Peyer's patch (tissue), 4 donors: ENCODE results near the gene FBXW5. TPM values are rescaled to one million over a fixed set of nuclear protein-coding genes. Genes with fewer than 3 reads are reported as not detected.

Experiments used
- DNase-seq, 3 donors: peaks; one replicate each; pipeline ENCODE4 v3.0.0-alpha.2; 2017 to 2019
- H3K27ac ChIP-seq, 4 donors: fragments of 200-600 bp; sonication (generic); one replicate each; pipeline ENCODE4 v1.5.1; 2016 to 2019
- H3K27me3 ChIP-seq, 2 donors: fragments of 200-600 bp; sonication (generic); one replicate each; pipeline ENCODE4 v1.5.1; 2019
- H3K36me3 ChIP-seq, 3 donors: fragments of 200-600 bp; sonication (generic); one replicate each; pipeline ENCODE4 v1.5.1; 2016 to 2019
- H3K4me1 ChIP-seq, 4 donors: fragments of 200-600 bp; sonication (generic); one replicate each; pipeline ENCODE4 v1.5.1; 2016 to 2019
- H3K4me3 ChIP-seq, 4 donors: fragments of 200-600 bp; sonication (generic); 1 replicate in 3 of 4; 2 replicates in 1 of 4; pipeline ENCODE4 v1.5.1; 2016 to 2019; ENCODE audit warnings: mild to moderate bottlenecking in 1 of 4
- H3K9me3 ChIP-seq, 4 donors: fragments of 200-600 bp; sonication (generic); one replicate each; pipeline ENCODE4 v1.5.1; 2016 to 2019; ENCODE audit warnings: mild to moderate bottlenecking in 1 of 4
- POLR2A ChIP-seq, 2 donors: fragments of 450-650 bp; IDR thresholded peaks; one replicate each; pipeline ENCODE4 v1.5.1; 2017; ENCODE audit warnings: antibody characterized with exemption in 2 of 2, mild to moderate bottlenecking in 2 of 2, moderate library complexity in 2 of 2
- total RNA-seq, 4 donors: library from RNA; depleted of rRNA; stranded (reverse); fragments of >200 nt; gene quantifications; one replicate each; pipeline ENCODE4 v1.1.0, GENCODE V29; 2016
- TF ChIP-seq, protein P1 (sequence below), 6 experiments: fragments of 450-650 bp in 4 of 6; fragments of 200-600 bp in 2 of 6; sonication (generic) in 1 of 6; IDR thresholded peaks; one replicate each; pipeline ENCODE4 v1.5.1; 2017 to 2019; ENCODE audit warnings: antibody characterized with exemption in 6 of 6, mild to moderate bottlenecking in 3 of 6, moderate library complexity in 1 of 6

The FBXW5 gene
- total RNA-seq, 4 donors from 2014 or later = 247 to 470 (median 336) TPM

DNA sequence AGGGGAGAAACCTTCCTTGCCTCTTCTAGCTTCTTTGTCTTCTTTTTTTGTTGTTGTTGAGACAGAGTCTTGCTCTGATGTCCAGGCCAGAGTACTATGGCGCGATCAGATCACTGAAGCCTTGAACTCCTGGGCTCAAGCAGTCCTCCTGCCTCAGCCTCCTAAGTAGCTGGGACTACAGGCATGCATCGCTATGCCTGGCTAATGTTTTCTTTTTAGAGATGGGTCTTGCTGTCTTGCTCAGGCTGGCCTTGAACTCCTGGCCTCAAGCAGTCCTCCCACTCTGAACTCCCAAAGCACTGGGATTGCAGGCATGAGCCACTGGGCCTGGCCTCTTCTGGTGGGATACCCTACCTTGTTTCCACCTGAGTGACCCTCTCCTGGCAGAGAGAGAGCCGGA, 44.3 kb upstream of the FBXW5 start:
- no peak for TF ChIP-seq POLR2A (IDR thresholded peaks at IDR 0.05)
- Histone ChIP-seq H3K27ac (no peak overlapping the region), H3K9me3 (no peaks in the 10 kb centered on the region), H3K27me3 (peaks cover 0 to 18% of the 10 kb centered on the region in 2 donors), H3K4me1 (peaks cover 0 to 23% (median 7%) of the 10 kb centered on the region in 4 donors), H3K4me3 (no peak overlapping the region), H3K36me3 (peaks cover 0 to 2% (median 0%) of the 10 kb centered on the region in 3 donors)
- no peak for DNase-seq

DNA sequence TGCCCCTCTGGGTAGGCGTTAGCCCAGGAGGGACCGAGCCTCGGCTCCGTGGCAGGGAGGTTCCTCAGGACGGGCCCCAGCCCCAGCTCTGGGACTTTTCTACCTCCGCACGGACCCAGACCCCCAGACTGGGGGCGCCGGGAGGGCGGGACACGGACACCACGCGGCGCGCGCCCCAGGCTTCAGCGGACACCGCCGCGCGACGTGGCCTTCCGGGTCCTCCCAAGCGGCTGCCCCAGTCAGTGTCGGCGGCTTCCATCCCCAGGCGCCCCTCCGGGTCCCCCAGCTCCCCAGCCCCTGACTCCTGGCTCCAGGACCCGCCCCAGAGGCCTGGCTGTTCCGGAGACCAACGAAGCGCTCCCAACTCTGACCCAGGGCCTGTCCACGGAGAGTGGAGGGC, 41.3 kb upstream of the FBXW5 start:
- Histone ChIP-seq H3K4me1 (peaks cover 0 to 11% (median 0%) of the 10 kb centered on the region in 4 donors), H3K36me3 (no peaks in the 10 kb centered on the region), H3K9me3 (no peaks in the 10 kb centered on the region), H3K4me3 (no peak overlapping the region), H3K27me3 (peaks cover 0 to 18% of the 10 kb centered on the region in 2 donors), H3K27ac (no peak overlapping the region)
- no peak for DNase-seq
- TF ChIP-seq, protein P1, sequence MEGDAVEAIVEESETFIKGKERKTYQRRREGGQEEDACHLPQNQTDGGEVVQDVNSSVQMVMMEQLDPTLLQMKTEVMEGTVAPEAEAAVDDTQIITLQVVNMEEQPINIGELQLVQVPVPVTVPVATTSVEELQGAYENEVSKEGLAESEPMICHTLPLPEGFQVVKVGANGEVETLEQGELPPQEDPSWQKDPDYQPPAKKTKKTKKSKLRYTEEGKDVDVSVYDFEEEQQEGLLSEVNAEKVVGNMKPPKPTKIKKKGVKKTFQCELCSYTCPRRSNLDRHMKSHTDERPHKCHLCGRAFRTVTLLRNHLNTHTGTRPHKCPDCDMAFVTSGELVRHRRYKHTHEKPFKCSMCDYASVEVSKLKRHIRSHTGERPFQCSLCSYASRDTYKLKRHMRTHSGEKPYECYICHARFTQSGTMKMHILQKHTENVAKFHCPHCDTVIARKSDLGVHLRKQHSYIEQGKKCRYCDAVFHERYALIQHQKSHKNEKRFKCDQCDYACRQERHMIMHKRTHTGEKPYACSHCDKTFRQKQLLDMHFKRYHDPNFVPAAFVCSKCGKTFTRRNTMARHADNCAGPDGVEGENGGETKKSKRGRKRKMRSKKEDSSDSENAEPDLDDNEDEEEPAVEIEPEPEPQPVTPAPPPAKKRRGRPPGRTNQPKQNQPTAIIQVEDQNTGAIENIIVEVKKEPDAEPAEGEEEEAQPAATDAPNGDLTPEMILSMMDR (IDR thresholded peaks at IDR 0.05) = no peak
- no peak for TF ChIP-seq POLR2A (IDR thresholded peaks at IDR 0.05)

DNA sequence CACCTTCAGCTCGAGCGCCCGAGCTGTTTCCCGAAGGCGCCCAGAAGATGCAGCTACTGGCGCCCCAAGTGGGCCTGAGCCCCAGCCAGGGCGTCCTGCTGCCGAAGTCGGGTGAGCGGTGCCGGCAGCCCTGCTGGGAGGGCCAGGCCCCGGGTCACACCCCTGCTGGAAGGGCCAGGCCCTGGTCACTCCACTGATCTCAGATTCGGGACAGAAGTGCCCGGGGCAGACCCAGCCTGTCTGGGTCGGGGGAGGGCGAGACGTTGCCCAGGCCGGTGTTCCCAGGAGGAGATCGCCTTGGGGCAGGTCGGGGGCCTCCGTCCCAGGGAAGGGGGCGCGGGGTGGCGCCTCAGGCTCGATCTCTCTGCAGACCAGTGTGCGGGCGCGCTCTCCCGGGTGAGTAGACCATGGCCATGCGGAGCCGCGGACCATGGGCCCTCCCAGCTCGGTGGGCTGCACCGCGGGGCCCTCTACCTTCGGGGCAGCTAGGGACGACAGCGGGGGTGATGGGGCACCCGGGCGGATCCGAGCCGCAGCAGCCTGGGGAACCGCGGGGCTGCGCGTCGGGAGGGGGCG, 40.6 kb upstream of the FBXW5 start:
- no peak overlapping the region for H3K27ac ChIP-seq
- no peak for DNase-seq
- peaks cover 0 to 18% of the 10 kb centered on the region in 2 donors for H3K27me3 ChIP-seq
- no peaks in the 10 kb centered on the region for H3K9me3 ChIP-seq
- H3K4me3 ChIP-seq = peak overlapping the region in 1 of 4 donors; percentile 6
- H3K4me1 ChIP-seq = peaks cover 0 to 11% (median 0%) of the 10 kb centered on the region in 4 donors
- TF ChIP-seq, protein P1 (IDR thresholded peaks at IDR 0.05) = no peak
- no peaks in the 10 kb centered on the region for H3K36me3 ChIP-seq

DNA sequence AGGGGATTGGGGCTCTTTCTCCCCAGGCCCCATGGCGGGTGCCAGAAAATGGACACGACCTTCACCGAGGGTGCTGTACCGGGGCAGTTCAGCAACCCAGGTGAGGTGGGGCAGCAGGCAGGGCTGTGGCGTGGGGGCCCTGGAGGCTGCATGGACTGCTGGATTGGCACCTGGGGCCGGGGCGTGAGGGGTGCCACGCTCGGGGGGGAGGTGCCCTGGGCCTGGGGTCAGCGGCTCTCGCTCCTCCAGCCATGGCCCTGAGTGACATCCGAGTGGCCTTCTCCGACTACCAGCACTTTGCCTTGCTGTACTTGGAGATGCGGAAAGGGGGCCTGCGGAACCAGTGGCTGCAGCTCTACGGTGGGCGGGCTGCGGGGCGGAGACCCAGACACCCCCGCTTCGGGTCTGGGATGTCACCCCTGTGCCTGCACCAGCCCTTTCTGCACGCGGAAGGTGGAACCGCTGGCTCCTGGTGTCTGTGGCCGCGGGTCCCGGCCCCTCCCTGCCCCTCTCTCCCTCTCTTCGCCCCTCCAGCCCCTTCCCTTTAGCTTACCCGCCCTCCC, 40.0 kb upstream of the FBXW5 start:
- no peak for DNase-seq
- Histone ChIP-seq H3K4me1 (peaks cover 0 to 11% (median 0%) of the 10 kb centered on the region in 4 donors), H3K4me3 (peak overlapping the region in 1 of 4 donors; percentile 6), H3K9me3 (no peaks in the 10 kb centered on the region), H3K36me3 (no peaks in the 10 kb centered on the region), H3K27ac (no peak overlapping the region), H3K27me3 (peaks cover 0 to 18% of the 10 kb centered on the region in 2 donors)
- TF ChIP-seq, protein P1 (IDR thresholded peaks at IDR 0.05) = no peak
- no peak for TF ChIP-seq POLR2A (IDR thresholded peaks at IDR 0.05)

DNA sequence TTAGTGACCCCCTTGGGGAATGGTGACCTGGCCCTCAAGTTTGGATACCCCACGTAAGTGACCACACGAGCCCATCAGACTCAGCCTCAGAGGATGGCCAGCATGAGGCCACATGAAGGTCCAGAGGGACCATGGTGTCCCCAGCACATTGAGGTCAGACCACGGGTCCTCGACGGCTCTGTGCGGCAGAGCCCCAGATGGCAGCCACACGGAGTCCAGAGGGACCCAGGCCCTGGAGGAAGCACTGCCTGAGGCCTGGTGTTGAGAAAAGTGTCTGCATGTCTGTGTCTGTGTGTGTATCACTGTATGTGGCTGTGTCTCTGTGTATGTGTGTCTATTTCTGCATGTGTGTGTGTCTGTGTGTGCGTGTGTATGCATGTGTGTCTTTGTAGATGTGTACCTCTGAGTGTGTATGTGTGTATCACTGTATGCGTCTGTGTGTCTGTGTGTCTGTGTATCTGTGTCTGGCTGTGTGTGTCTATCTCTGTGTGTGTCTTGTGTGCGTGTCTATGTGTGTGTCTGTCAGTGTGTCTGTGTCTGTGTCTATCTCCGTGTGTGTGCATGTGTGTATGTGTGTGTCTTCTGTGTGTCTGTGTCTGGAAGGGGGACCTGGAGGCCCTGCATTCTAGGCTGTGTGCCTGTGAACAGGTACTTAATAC, 39.2 kb upstream of the FBXW5 start:
- peaks cover 0 to 11% (median 0%) of the 10 kb centered on the region in 4 donors for H3K4me1 ChIP-seq
- H3K4me3 ChIP-seq = no peak overlapping the region
- peaks cover 0 to 18% of the 10 kb centered on the region in 2 donors for H3K27me3 ChIP-seq
- DNase-seq = no peak
- no peak for TF ChIP-seq POLR2A (IDR thresholded peaks at IDR 0.05)
- TF ChIP-seq, protein P1 (IDR thresholded peaks at IDR 0.05) = no peak
- no peaks in the 10 kb centered on the region for H3K36me3 ChIP-seq
- H3K27ac ChIP-seq = no peak overlapping the region
- H3K9me3 ChIP-seq = no peaks in the 10 kb centered on the region

DNA sequence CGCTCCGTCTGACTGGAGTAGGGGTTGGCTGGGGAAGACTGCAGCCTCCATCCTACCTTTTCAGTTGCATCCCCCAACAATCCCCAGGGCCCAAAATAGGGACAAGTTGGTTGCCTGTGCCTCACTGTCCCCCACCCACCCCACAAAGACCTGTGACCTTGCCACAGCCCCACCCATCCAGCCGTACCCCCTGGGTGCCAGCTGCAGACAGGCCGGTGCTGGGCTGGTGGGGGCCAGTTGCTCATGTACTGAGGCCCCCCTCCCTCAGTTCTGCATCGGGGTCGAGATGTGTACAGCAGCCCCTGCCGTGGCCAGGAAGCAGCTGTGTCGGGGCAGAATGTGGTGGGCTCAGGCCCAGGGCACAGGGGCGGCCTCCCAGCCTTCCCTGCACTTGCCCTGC, 38.6 kb upstream of the FBXW5 start:
- Histone ChIP-seq H3K9me3 (no peaks in the 10 kb centered on the region), H3K27ac (no peak overlapping the region), H3K4me3 (no peak overlapping the region), H3K27me3 (peaks cover 0 to 18% of the 10 kb centered on the region in 2 donors), H3K4me1 (peaks cover 0 to 13% (median 0%) of the 10 kb centered on the region in 4 donors), H3K36me3 (no peaks in the 10 kb centered on the region)
- TF ChIP-seq, protein P1 (IDR thresholded peaks at IDR 0.05) = no peak
- TF ChIP-seq POLR2A (IDR thresholded peaks at IDR 0.05) = no peak
- no peak for DNase-seq
